D721Med (cell line): ENCODE data around the gene IFI27L2.

Experiments used
- DNase-seq: peaks from one replicate; pipeline ENCODE4 v3.0.0; 2011; ENCODE audit warnings: low spot score; ENCODE audit not compliant: insufficient read length
- FAIRE-seq: peaks from 2 replicates; lab custom pipeline; 2011; peaks lifted over from hg19 to GRCh38; lab: Jason Lieb, UNC
- CTCF ChIP-seq: IDR thresholded peaks from 2 replicates; pipeline ENCODE4 v1.5.1; 2012; ENCODE audit warnings: mild to moderate bottlenecking, control low read depth; ENCODE audit not compliant: insufficient read depth; ENCODE audit errors: missing control alignments

IFI27L2 gene

GRCh38 chr14:94079891-94080620, 49.3 kb downstream of the IFI27L2 start:
- DNase-seq, result no peak
- FAIRE-seq, result no peak
- no peak for TF ChIP-seq CTCF

GRCh38 chr14:94077823-94078222, 51.6 kb downstream of the IFI27L2 start:
- DNase-seq (no peak), FAIRE-seq (no peak)
- TF ChIP-seq CTCF, result no peak
